HG02798 (cell line): ENCODE results near the gene NEK4.

Experiments
- ATAC-seq: cut with Tn5 transposase; IDR thresholded peaks from one replicate; pipeline ENCODE4 v1.9.1; 2021; ENCODE audit warnings: mild to moderate bottlenecking; ENCODE audit not compliant: unreplicated experiment, poor library complexity

NEK4 gene

DNA sequence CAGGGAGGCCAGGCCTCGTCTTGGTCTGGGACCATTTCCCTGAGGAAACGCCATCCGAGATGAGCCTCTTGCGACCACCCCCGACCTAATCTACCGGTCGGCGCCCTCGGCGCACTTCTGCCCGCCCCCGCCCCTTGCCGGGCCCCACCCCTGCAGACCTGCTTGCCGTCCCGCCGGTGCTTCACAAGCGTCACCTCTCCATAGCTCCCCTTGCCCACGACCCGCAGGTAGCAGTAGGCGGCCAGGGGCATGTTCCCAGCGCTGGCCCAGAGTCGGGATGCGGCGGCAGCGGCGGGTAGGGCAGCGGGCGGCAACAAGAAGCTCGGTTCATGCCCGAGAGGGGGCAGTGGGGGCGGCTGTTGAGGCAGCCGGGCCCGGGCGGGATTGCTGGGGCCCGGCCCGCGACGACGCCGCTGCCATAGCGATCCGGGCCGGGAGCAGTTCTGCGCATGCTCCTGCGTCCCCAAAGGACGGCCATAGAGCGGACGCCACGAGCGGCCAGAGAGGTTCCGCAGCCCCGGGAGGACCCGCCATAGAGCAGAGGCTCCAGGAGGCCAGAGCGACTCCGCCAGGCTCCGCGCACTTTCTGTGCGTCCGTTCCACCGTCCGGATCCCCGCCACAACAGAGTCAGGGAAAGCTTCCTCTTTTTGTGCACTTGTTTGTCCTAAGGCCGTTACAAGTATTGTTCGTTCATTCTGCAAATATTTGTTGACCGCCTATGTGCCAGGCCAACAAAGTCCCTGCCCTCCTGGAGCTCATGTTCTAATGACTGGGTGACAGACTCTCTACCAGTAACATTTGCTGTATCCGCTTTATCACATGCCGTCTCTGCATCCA is at the start of gene NEK4:
NEK4 (minus strand) TSS at position 445 of the 838 bp plus-strand sequence; CDS start at position 251, 194 bp downstream.
- peak; percentile 95 for ATAC-seq

DNA sequence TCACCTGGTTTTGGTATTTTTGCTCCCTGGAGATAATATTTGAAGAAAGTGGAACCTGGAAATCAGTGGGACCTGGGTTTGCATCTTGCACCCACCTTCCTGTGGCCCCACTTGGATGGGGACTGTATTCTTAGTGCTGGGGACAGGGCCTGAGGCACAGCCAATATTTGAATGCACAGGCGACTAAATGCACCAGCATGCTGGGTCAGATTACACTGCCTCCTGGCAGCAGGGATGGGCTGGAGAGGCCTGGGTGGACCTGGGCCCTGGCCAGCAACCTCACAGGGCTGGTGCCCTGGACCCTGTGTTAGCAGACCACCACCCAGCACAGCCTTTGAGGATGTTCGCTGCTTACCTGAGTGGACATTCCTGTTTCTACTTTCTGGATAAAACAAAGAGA is 49.2 kb upstream of the NEK4 start:
- ATAC-seq, result no peak

DNA sequence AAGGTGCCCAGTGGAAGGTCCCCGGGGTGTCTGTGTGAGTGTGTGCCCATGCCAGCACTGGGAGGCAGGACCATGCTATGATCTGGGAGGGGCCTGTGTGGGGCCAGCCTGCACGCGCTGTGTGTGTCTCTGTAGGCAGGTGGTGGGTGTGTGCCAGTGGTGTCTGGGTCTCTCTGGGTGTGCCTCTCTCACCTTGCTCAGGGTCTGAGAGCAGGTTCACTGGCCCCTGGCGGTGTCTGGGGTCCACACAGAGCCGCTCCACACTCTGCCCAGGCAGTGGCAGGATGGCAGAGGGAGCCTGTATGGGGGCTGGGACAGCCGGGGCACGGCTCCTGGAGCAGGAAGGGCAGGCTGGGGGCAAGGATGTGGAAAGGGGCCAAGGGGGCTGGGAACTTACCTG is 47.1 kb upstream of the NEK4 start:
- ATAC-seq, result no peak

DNA sequence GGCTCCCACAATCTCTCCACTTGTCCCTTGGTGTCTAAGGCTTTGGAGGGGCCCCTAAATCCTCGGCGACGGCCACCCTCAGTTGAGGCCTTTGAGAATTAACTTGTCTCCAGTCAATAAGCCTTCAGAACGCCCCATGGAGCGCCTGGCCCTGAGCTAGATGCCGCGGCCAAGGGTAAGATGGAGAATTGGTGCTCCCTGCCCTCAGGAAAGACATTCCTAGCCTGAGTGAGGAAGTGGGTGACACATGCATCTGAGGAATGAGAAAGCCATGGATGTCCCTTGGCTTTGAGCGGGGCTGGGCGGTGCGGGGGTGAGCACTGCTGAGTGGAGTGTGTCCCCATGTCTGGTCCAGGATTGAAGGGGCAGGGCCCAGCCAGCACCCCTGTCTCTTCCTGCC is 46.5 kb upstream of the NEK4 start:
- ATAC-seq, result no peak

DNA sequence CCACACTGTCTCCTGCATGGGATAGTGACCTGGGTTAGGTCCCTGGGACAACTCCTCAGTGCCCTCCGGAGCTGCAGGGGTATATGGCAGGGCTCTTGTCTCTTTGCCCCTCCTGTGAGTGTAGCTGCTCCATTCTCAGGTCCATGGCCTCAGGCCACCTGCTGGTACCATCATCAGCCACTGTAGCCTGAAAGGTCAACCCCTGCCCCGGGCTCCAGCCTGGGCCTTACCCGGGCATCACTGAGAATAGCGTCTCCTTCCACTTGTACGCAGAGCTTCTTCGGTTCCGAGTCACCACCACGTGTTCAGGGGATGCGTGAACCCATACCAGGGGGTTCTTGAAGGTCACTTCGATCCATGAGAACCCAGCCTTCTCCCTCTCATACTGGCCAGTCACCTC is 45.9 kb upstream of the NEK4 start:
- ATAC-seq, result no peak

DNA sequence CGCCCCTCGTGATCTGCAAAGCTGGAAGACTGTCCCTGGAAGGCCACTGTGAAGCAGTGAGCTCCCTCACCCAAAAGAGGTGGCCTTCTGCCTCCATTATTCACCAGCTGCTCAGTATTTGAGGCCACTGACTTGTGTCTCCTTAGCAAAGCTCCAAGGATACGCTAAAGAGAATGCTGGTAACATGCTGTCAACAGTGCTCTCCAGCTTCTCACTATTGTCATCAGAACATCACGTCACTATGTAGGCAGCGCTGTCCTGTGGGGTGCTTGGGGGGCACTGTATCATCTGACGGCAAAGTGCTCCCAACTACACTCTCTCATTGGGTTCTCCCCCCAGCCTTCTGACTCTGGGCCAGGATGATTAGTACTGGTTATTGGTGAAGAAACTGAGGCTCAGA is 45.5 kb upstream of the NEK4 start:
- no peak for ATAC-seq

DNA sequence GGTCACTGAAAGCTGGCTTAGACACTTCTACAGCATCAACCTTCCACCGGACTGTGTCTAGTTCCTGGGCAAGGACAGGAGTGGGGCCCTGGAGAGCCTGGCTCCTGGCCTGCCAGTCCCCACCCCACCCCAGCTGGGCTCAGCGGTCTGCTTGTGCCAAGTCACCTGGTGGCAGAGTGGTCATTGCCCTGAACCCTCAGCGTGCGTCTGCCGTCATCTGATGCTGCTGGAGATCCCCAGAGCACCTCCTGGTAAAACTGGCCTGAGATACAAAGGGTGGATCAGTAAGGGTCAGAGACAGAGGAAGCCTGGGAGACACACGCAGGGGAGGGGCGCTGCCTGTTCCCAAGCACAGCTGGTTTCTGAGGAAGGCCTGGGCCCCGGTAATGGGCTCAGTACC is 43.1 kb upstream of the NEK4 start:
- no peak for ATAC-seq

DNA sequence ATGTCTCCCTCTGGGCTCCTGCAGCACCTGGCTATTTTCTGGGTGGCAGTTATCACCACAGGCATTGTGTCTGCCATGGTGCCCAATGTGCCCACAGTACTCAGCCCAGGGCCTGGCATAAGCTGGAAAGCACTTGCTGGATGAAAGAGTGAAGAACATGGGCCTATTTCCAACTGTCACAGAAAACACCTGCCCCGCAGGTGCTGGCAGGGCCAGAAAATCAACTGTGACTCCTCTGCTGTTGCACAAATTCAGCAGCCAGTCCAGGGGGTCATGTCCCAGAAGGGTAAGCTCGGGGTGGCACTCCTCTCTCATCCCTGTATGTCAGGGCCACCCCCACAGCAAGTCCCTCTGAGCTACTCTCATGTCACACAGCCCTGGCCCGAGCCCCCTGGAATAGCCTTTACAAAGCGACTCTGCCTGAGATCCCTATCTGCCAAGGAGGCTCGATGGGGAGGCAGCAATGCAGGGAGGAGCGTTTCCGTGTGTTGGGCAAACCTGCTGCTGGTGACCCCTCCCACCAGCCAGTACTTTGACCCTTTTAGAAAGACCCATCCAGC is 40.8 kb upstream of the NEK4 start:
- no peak for ATAC-seq

DNA sequence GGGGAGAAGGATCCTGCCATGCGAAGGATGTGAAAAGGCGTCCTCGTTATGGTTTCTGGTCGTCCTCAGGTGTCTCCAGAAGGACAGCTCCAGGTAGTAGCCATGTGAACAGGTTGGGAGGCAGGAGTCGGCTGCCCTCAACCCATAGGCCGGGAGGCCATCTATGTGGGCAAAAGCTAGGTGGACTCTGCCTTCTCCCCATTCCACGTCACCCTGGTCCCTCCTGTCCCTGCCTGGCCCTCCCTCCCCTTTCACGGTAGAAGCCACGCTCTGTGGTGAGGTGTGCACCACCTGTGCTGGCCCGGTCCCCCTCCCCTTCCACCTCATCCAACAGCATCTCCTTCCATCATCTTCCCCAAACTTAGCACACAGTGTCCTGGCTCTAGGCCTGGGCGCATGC is 40.2 kb upstream of the NEK4 start:
- no peak for ATAC-seq

DNA sequence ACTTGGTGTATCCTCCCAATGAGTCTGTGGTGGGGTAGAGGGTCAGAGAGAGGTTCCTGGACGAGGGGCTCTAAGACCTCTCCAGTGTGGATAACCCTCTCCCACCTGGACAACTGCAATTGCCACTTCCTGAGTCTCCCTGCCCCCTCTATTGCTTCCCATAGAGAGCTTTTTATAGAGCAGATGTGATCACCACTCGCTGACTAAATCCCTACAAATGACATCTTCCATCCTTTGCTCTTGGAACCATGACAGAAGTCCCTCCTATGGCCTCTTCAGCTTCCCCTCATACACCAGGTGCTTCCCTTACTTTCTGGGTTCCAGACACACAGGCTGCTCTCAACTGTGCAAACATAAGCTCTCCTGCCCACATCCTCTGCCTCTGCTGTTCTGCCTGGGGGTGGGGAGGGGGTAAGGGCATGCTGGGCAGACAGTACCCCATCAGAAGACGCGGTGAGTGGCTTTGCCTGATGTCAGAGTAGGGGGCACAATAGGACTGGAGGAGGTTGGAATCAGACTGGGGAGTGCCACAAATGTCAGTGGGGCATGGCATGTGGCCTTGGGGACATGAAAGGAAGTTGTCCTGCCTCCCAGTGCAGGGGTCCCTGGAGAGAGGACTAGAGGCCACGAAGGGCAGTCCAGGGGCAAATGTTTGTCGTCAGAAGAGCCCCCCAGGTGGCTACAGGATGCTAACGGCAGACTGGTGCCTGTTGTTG is 39.1 kb upstream of the NEK4 start:
- no peak for ATAC-seq

DNA sequence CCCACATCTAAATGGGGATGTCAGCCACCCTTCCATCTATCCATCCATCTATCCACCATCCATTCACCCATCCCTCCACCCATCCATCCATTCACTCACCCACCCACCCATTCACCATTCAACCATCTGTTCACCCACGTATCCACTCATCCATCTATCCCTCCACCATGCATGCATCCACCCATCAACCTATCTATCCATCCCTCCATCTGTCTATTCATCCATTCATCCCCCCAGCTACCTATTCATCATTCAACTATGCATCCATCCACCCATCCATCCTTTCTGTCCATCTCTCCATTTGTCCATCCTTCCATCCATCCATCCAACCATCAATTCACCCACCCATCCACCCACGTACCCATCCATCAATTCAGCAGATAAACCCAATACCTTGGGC is 38.4 kb upstream of the NEK4 start:
- ATAC-seq, result no peak

DNA sequence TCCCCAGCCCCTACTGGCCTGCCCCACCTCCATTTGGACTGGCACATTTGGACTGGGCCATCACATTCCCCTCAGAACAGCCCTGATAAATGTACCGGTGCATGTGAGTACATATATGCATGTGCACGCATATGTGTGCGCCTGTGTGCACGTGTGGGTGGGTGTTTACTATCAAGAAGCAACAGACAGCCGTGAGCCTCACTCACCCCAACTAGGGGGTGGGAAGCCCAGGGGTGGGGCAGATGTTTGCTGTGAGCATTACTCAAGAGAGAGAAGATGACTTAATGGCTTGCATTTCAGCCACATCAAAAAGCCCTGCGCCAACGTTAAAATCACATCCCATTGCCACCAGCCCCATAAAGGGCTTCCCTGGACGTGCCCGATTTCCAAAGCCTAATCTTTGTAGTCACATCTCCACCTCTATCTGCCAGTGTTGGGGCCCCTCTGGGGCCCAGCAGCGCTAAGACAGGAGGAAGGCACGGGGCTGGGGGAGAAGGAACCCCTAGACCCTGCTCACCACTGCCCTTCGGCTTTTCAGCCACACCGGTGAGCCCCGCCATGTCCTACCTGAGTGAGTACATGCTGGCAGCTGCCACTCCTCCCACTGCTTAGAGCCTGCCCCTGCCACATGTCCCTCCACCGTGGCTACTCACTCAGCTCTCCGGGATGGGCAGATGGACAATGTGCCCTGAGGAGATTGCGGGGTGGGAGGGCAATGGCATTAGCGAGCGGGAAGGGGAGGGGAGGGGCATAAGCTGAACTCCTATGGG is 34.7 kb upstream of the NEK4 start:
- ATAC-seq, result no peak

DNA sequence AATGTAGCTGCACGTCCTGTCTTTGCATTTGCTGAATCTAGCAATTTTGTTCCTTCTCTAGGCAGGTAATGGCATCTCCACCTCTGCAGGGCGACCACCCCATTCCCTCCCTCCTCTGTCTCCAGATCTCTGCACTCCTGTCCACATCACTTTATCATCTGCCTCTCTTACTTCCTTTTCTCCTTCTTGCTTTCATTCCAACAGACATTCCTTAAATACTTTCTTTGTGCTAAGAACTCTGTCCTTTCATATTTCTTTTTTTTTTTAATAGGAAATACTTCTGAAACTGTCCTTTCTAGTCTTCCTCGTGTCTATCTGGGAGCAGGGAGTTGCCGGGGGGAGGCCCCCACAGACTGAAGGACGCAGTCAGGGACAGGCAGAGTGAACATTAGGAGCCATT is 31.1 kb upstream of the NEK4 start:
- ATAC-seq, result no peak

DNA sequence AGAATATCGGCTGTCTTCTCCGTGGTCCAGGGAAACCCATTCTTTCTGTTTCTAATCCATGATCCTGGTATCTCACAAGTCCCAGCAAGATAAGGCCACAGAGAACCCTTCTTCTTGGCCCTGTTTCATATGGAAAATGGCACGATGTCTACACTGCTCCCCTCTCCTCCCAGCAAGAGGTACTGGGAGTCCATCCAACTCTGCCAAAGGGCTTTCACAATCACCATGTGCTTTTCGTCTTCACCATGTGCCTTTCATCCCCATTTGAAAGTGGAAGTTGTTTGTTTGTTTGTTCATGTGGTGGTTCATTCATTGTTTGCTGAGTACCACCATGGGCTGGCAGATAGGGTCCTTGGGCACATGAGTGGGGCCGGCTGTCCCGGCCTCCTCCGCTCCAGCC is 29.3 kb upstream of the NEK4 start:
- no peak for ATAC-seq

DNA sequence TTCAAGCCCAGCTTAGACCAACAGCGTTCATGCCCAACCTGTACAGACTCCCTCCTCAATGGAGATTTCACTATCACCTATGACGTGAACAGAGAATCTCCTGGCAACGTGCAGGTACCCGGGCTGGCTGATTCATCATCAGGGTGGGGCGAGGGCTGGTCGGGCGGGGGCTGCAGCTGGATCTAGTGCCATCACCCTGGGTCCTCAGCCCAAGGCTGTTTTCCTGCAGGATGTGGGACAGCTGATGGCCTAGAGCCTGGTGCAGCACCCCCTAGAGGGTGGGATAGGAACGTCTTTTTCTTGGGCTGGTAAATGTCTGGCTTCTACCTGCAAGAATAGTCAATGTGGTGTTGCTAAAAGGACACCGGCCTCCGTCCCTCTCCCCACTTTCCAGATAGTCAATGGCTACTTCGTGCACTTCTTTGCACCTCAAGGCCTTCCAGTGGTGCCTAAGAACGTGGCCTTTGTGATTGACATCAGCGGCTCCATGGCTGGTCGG is 28.3 kb upstream of the NEK4 start:
- no peak for ATAC-seq

DNA sequence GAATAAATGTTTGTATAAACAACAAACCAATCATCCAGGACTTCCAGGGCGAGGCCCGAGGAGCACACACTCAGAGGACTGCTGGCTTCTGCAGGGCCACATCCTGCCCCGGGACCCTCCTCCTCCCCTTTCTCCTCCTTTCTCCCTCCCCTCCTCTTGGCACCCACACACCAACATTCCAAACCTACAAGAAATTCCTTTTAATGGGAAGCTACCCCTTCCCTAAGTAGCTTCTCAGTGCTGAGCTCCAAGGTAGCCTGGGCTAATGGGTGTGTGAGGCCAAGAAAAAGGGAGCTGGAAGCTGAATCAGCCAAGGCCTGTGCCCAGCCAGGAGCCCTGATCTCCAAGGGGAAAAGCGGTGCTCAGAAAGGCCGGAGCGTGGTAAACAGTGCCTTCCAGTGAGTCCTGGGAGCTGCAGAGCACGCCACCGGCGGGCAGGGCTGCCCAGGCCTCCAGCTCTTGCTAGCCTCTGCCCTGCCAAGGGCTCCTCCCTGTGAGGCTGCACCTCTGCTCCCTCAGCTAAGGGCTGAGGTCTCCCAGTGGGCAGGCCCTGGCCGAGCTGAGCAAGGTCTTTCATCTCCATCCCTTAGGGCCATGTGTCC is 27.7 kb upstream of the NEK4 start:
- ATAC-seq, result no peak

DNA sequence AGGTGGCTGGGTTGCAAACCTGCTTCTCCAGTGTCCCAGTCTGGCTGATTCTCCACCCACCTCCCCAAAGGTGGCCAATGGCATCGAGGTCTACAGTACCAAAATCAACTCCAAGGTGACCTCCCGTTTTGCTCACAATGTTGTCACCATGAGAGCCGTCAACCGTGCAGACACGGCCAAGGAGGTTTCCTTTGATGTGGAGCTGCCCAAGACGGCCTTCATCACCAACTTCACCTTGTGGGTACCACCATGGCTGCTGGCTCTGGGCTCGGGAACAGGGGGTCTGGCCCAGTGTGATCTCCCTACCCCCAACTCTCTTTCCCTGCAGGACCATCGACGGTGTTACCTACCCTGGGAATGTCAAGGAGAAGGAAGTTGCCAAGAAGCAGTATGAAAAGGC is 25.7 kb upstream of the NEK4 start:
- ATAC-seq, result no peak

DNA sequence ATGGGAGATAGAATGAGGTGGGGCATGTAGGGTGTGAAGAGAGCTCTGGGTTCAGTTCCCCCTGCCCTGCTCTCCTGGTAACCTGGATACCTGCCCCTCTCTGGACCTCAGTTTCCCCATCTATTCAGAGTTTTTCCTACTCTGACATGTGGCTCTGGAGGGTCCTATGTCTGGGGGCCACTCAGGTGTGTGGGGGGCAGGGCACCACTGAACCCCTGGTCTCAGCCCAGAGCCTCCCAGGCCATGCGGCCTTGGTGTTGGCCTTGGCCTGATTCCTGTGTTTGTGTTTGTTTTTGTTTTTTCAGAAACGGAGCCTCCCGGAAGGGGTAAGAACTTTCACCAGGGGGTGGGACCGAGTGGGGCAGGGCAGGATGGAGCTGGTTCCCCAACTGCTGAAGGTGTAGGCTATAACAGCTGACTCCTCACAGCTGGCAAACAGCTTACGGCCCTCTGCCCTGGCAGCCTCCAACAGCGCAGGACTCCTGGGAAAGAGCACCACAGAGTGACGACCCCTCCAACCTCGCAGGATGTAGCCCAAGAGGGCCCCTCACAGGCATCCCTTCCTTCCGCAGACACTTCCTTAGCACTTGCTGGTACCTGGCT is 24.7 kb upstream of the NEK4 start:
- ATAC-seq, result no peak

DNA sequence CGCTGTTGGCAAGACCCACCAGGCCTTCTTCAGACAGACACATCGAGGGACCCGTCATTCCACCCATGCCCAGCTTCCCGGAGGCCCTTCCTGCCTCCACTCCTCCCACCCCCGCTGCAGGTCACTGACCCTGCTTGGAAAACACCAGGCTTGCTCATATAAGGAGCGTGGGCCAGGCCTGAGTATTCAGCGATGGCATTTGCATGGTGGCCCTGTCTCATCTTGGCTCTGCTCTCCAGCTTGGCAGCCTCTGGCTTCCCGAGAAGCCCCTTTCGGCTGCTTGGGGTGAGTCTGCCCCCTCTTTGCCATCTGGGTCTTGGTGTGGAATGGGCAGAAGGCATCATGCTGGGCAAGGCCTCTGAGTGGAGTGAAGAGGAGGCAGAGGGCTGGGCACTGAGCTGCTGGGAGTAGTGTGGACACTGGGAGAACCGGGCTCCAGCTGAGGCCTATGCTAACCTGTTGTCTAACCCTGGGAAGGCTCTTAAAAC is 23.9 kb upstream of the NEK4 start, which contains the start of gene ITIH3:
ITIH3 (plus strand) TSS at position 185 of the 488 bp plus-strand sequence; CDS start at position 193, 8 bp downstream.
- ATAC-seq, result no peak
